NCI-H2107 (cell line): ENCODE data around the gene TMEM38A.

Experiments used
- DNase-seq: peaks from one replicate; lab custom pipeline; 2025; lab: John Stamatoyannopoulos, UW

Gene TMEM38A

GRCh38 chr19:16660763-16661479, at the start of gene TMEM38A:
Gene TMEM38A, plus strand, starts transcription at chr19:16661139. Its CDS starts 79 bp downstream, at chr19:16661218.
- no peak for DNase-seq

GRCh38 chr19:16612636-16613035, 48.3 kb upstream of the TMEM38A start:
- DNase-seq: no peak

- no peak for DNase-seq
Measured at GRCh38 chr19:16613841-16614240, 47.1 kb upstream of the TMEM38A start.

- no peak for DNase-seq
Measured at GRCh38 chr19:16614941-16615340, 46.0 kb upstream of the TMEM38A start.

- DNase-seq: no peak
Measured at GRCh38 chr19:16615808-16616207, 45.1 kb upstream of the TMEM38A start.

- no peak for DNase-seq
Measured at GRCh38 chr19:16618248-16618647, 42.7 kb upstream of the TMEM38A start.

GRCh38 chr19:16619457-16619856, 41.5 kb upstream of the TMEM38A start:
- DNase-seq: no peak

- DNase-seq: no peak
Measured at GRCh38 chr19:16620018-16620417, 40.9 kb upstream of the TMEM38A start.

GRCh38 chr19:16620584-16620983, 40.4 kb upstream of the TMEM38A start:
- no peak for DNase-seq

GRCh38 chr19:16621165-16621800, 39.7 kb upstream of the TMEM38A start:
- DNase-seq: no peak

- DNase-seq: no peak
Measured at GRCh38 chr19:16623066-16623465, 37.9 kb upstream of the TMEM38A start.

- DNase-seq: no peak
Measured at GRCh38 chr19:16623576-16623975, 37.4 kb upstream of the TMEM38A start.

GRCh38 chr19:16624236-16624635, 36.7 kb upstream of the TMEM38A start:
- no peak for DNase-seq

GRCh38 chr19:16625163-16625958, 35.6 kb upstream of the TMEM38A start:
- DNase-seq: no peak

- no peak for DNase-seq
Measured at GRCh38 chr19:16626796-16627192, 34.1 kb upstream of the TMEM38A start.

GRCh38 chr19:16627193-16627927, 33.6 kb upstream of the TMEM38A start:
- DNase-seq: no peak

- DNase-seq: no peak
Measured at GRCh38 chr19:16627928-16628182, 33.1 kb upstream of the TMEM38A start.

- DNase-seq: peak; percentile 99
Measured at GRCh38 chr19:16628183-16628983, 32.6 kb upstream of the TMEM38A start, which contains the start of gene MED26. Gene MED26, minus strand, starts transcription at chr19:16628204. Its CDS starts 261 bp downstream, at chr19:16627943.

- DNase-seq: no peak
Measured at GRCh38 chr19:16628984-16629691, 31.8 kb upstream of the TMEM38A start.

- DNase-seq: no peak
Measured at GRCh38 chr19:16631465-16631864, 29.5 kb upstream of the TMEM38A start.

- DNase-seq: no peak
Measured at GRCh38 chr19:16637535-16637934, 23.4 kb upstream of the TMEM38A start.
